WTC11 (cell line): Measurements from ENCODE around the gene CEBPB. TPM values are rescaled to one million over a fixed set of nuclear protein-coding genes. Genes with fewer than 3 reads are reported as not detected.

ENCODE experiments used
- ATAC-seq: fragments of 200-7000 bp; cut with Tn5 transposase; 2 replicates; pipeline ENCODE4 v1.10.0; 2021; ENCODE audit warnings: mild to moderate bottlenecking, moderate library complexity
- CTCF ChIA-PET: fragments of 300-600 bp; sonication (Branson Sonifier 250); formaldehyde crosslinking; loops from one replicate; lab custom pipeline; 2021; ENCODE audit warnings: antibody characterized with exemption; lab: Charles Lee
- POLR2A ChIA-PET: fragments of 350-600 bp; sonication (Branson Sonifier 250); formaldehyde crosslinking; loops from one replicate; lab custom pipeline; 2021; ENCODE audit warnings: antibody characterized with exemption; lab: Charles Lee
- DNase-seq: peaks from one replicate; pipeline ENCODE4 v3.0.0; 2021; ENCODE audit warnings: low spot score
- H3K27ac Mint-ChIP-seq: 2 replicates; pipeline ENCODE4 v1.8.0; 2021; ENCODE audit warnings: mixed read lengths
- H3K27me3 Mint-ChIP-seq: 2 replicates; pipeline ENCODE4 v1.8.0; 2021; ENCODE audit warnings: low read depth, mild to moderate bottlenecking, moderate library complexity, mixed read lengths
- H3K36me3 Mint-ChIP-seq: 2 replicates; pipeline ENCODE4 v1.8.0; 2021; ENCODE audit warnings: mixed read lengths
- H3K4me1 Mint-ChIP-seq: 2 replicates; pipeline ENCODE4 v1.8.0; 2022; ENCODE audit warnings: mixed read lengths
- H3K4me3 Mint-ChIP-seq: 2 replicates; pipeline ENCODE4 v1.8.0; 2021; ENCODE audit warnings: mild to moderate bottlenecking, moderate library complexity, mixed read lengths
- H3K9me3 Mint-ChIP-seq: 2 replicates; pipeline ENCODE4 v1.8.0; 2021; ENCODE audit warnings: mixed read lengths
- E2F4 ChIP-seq: sonication (generic); formaldehyde crosslinking; IDR thresholded peaks from 2 replicates; pipeline ENCODE4 v1.8.1; 2022; ENCODE audit warnings: low read depth, mild to moderate bottlenecking, moderate library complexity, missing genetic modification reagents, borderline replicate concordance
- ELF4 ChIP-seq: sonication (generic); formaldehyde crosslinking; IDR thresholded peaks from 2 replicates; pipeline ENCODE4 v1.8.1; 2022; ENCODE audit warnings: low read depth, mild to moderate bottlenecking, moderate library complexity, missing genetic modification reagents
- ESRRA ChIP-seq: sonication (generic); formaldehyde crosslinking; IDR thresholded peaks from 2 replicates; pipeline ENCODE4 v1.8.1; 2022; ENCODE audit warnings: mild to moderate bottlenecking, missing genetic modification reagents, borderline replicate concordance
- ETV6 ChIP-seq: sonication (generic); formaldehyde crosslinking; IDR thresholded peaks from 2 replicates; pipeline ENCODE4 v1.8.1; 2022; ENCODE audit warnings: mild to moderate bottlenecking, missing genetic modification reagents
- PRDM15 ChIP-seq: sonication (generic); formaldehyde crosslinking; IDR thresholded peaks from 2 replicates; pipeline ENCODE4 v1.8.0; 2022; ENCODE audit warnings: missing genetic modification reagents
- STAT6 ChIP-seq: sonication (generic); formaldehyde crosslinking; conservative IDR thresholded peaks from 2 replicates; pipeline ENCODE4 v1.8.1; 2023; ENCODE audit warnings: mild to moderate bottlenecking, low read depth, missing genetic modification reagents, moderate library complexity
- ZBTB21 ChIP-seq: sonication (generic); formaldehyde crosslinking; IDR thresholded peaks from 2 replicates; pipeline ENCODE4 v1.8.1; 2023; ENCODE audit warnings: mild to moderate bottlenecking, missing genetic modification reagents, borderline replicate concordance
- ZNF396 ChIP-seq: fragments of 250-450 bp; sonication (Bioruptor Pico); IDR thresholded peaks from 2 replicates; pipeline ENCODE4 v1.8.0; 2021; ENCODE audit warnings: mild to moderate bottlenecking, moderate library complexity, borderline replicate concordance
- total RNA-seq: library from RNA; stranded (reverse); gene quantifications from 3 replicates; pipeline ENCODE4 v1.2.3, GENCODE V29; 2021
- TF ChIP-seq, protein P1 (sequence below): sonication (generic); formaldehyde crosslinking; IDR thresholded peaks from 2 replicates; pipeline ENCODE4 v1.8.1; 2023; ENCODE audit warnings: mild to moderate bottlenecking, missing genetic modification reagents
- TF ChIP-seq, protein P2 (sequence below): sonication (generic); formaldehyde crosslinking; IDR thresholded peaks from 2 replicates; pipeline ENCODE4 v1.8.1; 2023; ENCODE audit warnings: mild to moderate bottlenecking, moderate library complexity, missing genetic modification reagents
- TF ChIP-seq, protein P3 (sequence below): fragments of 250-450 bp; sonication (Bioruptor Pico); IDR thresholded peaks from 2 replicates; pipeline ENCODE4 v1.9.0; 2021; ENCODE audit warnings: mild to moderate bottlenecking, borderline replicate concordance
- TF ChIP-seq, protein P4 (sequence below): sonication (generic); formaldehyde crosslinking; IDR thresholded peaks from 2 replicates; pipeline ENCODE4 v1.8.0; 2023; ENCODE audit warnings: missing genetic modification reagents, mild to moderate bottlenecking, borderline replicate concordance

CEBPB gene
- total RNA-seq, 1 experiment from 2014 or later: 29.1 TPM

- TF ChIP-seq, protein P1, sequence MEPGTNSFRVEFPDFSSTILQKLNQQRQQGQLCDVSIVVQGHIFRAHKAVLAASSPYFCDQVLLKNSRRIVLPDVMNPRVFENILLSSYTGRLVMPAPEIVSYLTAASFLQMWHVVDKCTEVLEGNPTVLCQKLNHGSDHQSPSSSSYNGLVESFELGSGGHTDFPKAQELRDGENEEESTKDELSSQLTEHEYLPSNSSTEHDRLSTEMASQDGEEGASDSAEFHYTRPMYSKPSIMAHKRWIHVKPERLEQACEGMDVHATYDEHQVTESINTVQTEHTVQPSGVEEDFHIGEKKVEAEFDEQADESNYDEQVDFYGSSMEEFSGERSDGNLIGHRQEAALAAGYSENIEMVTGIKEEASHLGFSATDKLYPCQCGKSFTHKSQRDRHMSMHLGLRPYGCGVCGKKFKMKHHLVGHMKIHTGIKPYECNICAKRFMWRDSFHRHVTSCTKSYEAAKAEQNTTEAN (CRISPR knock-in tag): no peak
- TF ChIP-seq PRDM15 (CRISPR knock-in tag) (no peak), E2F4 (no peak)
Observed at GRCh38 chr20:50226093-50226974, 35.7 kb downstream of the CEBPB start (continued).

DNA sequence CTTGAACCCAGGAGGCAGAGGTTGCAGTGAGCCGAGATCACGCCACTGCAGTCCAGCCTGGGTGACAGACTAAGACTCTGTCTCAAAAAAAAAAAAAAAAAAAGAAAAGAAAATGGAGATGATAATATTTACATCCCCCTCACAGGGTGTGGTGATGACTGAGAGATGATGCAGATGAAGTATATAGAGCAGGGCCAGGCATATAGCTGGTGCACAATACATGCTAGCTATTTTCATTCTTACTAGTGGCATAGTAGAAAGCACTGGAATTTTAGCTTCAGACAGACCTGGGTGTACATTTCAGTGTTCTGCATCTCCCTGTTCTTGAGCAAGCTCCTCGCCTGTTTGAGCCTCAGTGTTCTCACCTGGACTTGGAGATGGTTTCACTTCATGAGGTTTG is 36.9 kb downstream of the CEBPB start:
- ChIA-PET POLR2A (interaction anchor here (0.7 kb wide), 2 partner anchors 11 to 460 kb away, joined by 4 to 8 read pairs; no protein-coding TSS in a partner anchor), CTCF (no interaction called here)
- Mint-ChIP-seq H3K27me3 (no peaks in the 10 kb centered on the region), H3K36me3 (no peaks in the 10 kb centered on the region), H3K9me3 (no peaks in the 10 kb centered on the region), H3K4me3 (no peak overlapping the region), H3K27ac (no peak overlapping the region), H3K4me1 (no peaks in the 10 kb centered on the region)
- no peak for DNase-seq
- no peak for ATAC-seq
- TF ChIP-seq, protein P2, sequence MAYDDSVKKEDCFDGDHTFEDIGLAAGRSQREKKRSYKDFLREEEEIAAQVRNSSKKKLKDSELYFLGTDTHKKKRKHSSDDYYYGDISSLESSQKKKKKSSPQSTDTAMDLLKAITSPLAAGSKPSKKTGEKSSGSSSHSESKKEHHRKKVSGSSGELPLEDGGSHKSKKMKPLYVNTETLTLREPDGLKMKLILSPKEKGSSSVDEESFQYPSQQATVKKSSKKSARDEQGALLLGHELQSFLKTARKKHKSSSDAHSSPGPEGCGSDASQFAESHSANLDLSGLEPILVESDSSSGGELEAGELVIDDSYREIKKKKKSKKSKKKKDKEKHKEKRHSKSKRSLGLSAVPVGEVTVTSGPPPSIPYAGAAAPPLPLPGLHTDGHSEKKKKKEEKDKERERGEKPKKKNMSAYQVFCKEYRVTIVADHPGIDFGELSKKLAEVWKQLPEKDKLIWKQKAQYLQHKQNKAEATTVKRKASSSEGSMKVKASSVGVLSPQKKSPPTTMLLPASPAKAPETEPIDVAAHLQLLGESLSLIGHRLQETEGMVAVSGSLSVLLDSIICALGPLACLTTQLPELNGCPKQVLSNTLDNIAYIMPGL (CRISPR knock-in tag): no peak
- TF ChIP-seq STAT6 (no peak), ELF4 (no peak), ZBTB21 (CRISPR knock-in tag) (no peak), ESRRA (CRISPR knock-in tag) (no peak), ETV6 (CRISPR knock-in tag) (no peak), ZNF396 (CRISPR knock-in tag) (no peak)
- TF ChIP-seq, protein P3, sequence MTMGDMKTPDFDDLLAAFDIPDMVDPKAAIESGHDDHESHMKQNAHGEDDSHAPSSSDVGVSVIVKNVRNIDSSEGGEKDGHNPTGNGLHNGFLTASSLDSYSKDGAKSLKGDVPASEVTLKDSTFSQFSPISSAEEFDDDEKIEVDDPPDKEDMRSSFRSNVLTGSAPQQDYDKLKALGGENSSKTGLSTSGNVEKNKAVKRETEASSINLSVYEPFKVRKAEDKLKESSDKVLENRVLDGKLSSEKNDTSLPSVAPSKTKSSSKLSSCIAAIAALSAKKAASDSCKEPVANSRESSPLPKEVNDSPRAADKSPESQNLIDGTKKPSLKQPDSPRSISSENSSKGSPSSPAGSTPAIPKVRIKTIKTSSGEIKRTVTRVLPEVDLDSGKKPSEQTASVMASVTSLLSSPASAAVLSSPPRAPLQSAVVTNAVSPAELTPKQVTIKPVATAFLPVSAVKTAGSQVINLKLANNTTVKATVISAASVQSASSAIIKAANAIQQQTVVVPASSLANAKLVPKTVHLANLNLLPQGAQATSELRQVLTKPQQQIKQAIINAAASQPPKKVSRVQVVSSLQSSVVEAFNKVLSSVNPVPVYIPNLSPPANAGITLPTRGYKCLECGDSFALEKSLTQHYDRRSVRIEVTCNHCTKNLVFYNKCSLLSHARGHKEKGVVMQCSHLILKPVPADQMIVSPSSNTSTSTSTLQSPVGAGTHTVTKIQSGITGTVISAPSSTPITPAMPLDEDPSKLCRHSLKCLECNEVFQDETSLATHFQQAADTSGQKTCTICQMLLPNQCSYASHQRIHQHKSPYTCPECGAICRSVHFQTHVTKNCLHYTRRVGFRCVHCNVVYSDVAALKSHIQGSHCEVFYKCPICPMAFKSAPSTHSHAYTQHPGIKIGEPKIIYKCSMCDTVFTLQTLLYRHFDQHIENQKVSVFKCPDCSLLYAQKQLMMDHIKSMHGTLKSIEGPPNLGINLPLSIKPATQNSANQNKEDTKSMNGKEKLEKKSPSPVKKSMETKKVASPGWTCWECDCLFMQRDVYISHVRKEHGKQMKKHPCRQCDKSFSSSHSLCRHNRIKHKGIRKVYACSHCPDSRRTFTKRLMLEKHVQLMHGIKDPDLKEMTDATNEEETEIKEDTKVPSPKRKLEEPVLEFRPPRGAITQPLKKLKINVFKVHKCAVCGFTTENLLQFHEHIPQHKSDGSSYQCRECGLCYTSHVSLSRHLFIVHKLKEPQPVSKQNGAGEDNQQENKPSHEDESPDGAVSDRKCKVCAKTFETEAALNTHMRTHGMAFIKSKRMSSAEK (CRISPR knock-in tag): no peak
- TF ChIP-seq, protein P4, sequence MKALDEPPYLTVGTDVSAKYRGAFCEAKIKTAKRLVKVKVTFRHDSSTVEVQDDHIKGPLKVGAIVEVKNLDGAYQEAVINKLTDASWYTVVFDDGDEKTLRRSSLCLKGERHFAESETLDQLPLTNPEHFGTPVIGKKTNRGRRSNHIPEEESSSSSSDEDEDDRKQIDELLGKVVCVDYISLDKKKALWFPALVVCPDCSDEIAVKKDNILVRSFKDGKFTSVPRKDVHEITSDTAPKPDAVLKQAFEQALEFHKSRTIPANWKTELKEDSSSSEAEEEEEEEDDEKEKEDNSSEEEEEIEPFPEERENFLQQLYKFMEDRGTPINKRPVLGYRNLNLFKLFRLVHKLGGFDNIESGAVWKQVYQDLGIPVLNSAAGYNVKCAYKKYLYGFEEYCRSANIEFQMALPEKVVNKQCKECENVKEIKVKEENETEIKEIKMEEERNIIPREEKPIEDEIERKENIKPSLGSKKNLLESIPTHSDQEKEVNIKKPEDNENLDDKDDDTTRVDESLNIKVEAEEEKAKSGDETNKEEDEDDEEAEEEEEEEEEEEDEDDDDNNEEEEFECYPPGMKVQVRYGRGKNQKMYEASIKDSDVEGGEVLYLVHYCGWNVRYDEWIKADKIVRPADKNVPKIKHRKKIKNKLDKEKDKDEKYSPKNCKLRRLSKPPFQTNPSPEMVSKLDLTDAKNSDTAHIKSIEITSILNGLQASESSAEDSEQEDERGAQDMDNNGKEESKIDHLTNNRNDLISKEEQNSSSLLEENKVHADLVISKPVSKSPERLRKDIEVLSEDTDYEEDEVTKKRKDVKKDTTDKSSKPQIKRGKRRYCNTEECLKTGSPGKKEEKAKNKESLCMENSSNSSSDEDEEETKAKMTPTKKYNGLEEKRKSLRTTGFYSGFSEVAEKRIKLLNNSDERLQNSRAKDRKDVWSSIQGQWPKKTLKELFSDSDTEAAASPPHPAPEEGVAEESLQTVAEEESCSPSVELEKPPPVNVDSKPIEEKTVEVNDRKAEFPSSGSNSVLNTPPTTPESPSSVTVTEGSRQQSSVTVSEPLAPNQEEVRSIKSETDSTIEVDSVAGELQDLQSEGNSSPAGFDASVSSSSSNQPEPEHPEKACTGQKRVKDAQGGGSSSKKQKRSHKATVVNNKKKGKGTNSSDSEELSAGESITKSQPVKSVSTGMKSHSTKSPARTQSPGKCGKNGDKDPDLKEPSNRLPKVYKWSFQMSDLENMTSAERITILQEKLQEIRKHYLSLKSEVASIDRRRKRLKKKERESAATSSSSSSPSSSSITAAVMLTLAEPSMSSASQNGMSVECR (CRISPR knock-in tag): no peak
